Parathyroid adenoma (tissue), 2 donors: ENCODE results near the gene KRT36.

Experiments
- H2AFZ ChIP-seq: fragments of 300-600 bp; sonication (generic); one replicate; pipeline ENCODE4 v1.7.0; 2017; ENCODE audit warnings: antibody characterized with exemption, mild to moderate bottlenecking
- H3K27ac ChIP-seq: fragments of 300-600 bp; sonication (generic); one replicate; pipeline ENCODE4 v1.7.0; 2017
- H3K27me3 ChIP-seq: fragments of 300-600 bp; sonication (generic); one replicate; pipeline ENCODE4 v1.7.0; 2017; ENCODE audit warnings: low read length; ENCODE audit not compliant: control insufficient read depth, insufficient read depth
- H3K36me3 ChIP-seq: fragments of 300-600 bp; sonication (generic); one replicate; pipeline ENCODE4 v1.7.0; 2017; ENCODE audit warnings: low read length; ENCODE audit not compliant: control insufficient read depth, insufficient read depth
- H3K4me1 ChIP-seq: fragments of 300-600 bp; sonication (generic); one replicate; pipeline ENCODE4 v1.7.0; 2017; ENCODE audit warnings: control low read depth
- H3K4me2 ChIP-seq: fragments of 300-600 bp; sonication (generic); one replicate; pipeline ENCODE4 v1.7.0; 2017; ENCODE audit warnings: low read length
- H3K4me3 ChIP-seq: fragments of 300-600 bp; sonication (generic); one replicate; pipeline ENCODE4 v1.7.0; 2017; ENCODE audit warnings: low read depth, low read length
- H3K79me2 ChIP-seq: fragments of 300-600 bp; sonication (generic); one replicate; pipeline ENCODE4 v1.7.0; 2017; ENCODE audit warnings: control low read depth
- H3K9ac ChIP-seq: fragments of 300-600 bp; sonication (generic); one replicate; pipeline ENCODE4 v1.7.0; 2017; ENCODE audit warnings: mild to moderate bottlenecking
- H3K9me3 ChIP-seq: fragments of 300-600 bp; sonication (generic); one replicate; pipeline ENCODE4 v1.7.0; 2017; ENCODE audit warnings: low read length; ENCODE audit not compliant: control insufficient read depth
- CTCF ChIP-seq: fragments of 300-600 bp; sonication (generic); IDR thresholded peaks from one replicate; pipeline ENCODE4 v1.7.0; 2017; ENCODE audit warnings: antibody characterized with exemption, mild to moderate bottlenecking
- donor health status: primary hyperparathyroidism.

The KRT36 gene

GRCh38 chr17:41442739-41443138 is 47.0 kb downstream of the KRT36 start:
- Histone ChIP-seq H3K9me3 (no peaks in the 10 kb centered on the region), H3K4me3 (no peak overlapping the region), H2AFZ (no peak overlapping the region), H3K4me2 (no peak overlapping the region), H3K4me1 (no peaks in the 10 kb centered on the region), H3K9ac (no peak overlapping the region), H3K27ac (no peak overlapping the region), H3K36me3 (no peaks in the 10 kb centered on the region), H3K27me3 (no peaks in the 10 kb centered on the region), H3K79me2 (no peaks in the 10 kb centered on the region)
- TF ChIP-seq CTCF, result no peak

- TF ChIP-seq CTCF, result no peak
- Histone ChIP-seq H3K4me2 (no peak within 1 kb of the TSS), H3K9me3 (no peaks in the 10 kb centered on the region), H3K4me1 (no peaks in the 10 kb centered on the region), H3K79me2 (no peaks in the 10 kb centered on the region), H2AFZ (no peak within 1 kb of the TSS), H3K27me3 (no peaks in the 10 kb centered on the region), H3K4me3 (no peak within 1 kb of the TSS), H3K27ac (no peak within 1 kb of the TSS), H3K36me3 (no peaks in the 10 kb centered on the region), H3K9ac (no peak within 1 kb of the TSS)
These were observed 49.1 kb downstream of the KRT36 start, which contains the start of gene KRT38 for GRCh38 chr17:41440531-41441033. KRT38 (minus strand) TSS chr17:41440983; CDS start chr17:41440921, 62 bp downstream.

GRCh38 chr17:41439375-41439774 is 50.3 kb downstream of the KRT36 start:
- no peaks in the 10 kb centered on the region for H3K4me1 ChIP-seq
- no peaks in the 10 kb centered on the region for H3K79me2 ChIP-seq
- no peak for TF ChIP-seq CTCF
- H3K36me3 ChIP-seq, result no peaks in the 10 kb centered on the region
- H3K27ac ChIP-seq, result no peak overlapping the region
- no peaks in the 10 kb centered on the region for H3K9me3 ChIP-seq
- H3K27me3 ChIP-seq, result no peaks in the 10 kb centered on the region
- no peak overlapping the region for H3K4me3 ChIP-seq
- H2AFZ ChIP-seq, result no peak overlapping the region
- no peak overlapping the region for H3K9ac ChIP-seq
- H3K4me2 ChIP-seq, result no peak overlapping the region

- Histone ChIP-seq H3K4me2 (no peak overlapping the region), H3K79me2 (no peaks in the 10 kb centered on the region), H3K9me3 (no peaks in the 10 kb centered on the region), H3K36me3 (no peaks in the 10 kb centered on the region), H3K9ac (no peak overlapping the region), H2AFZ (no peak overlapping the region), H3K27ac (no peak overlapping the region), H3K4me3 (no peak overlapping the region), H3K27me3 (no peaks in the 10 kb centered on the region), H3K4me1 (no peaks in the 10 kb centered on the region)
- TF ChIP-seq CTCF, result no peak
These were observed 51.9 kb downstream of the KRT36 start for GRCh38 chr17:41437769-41438168.

GRCh38 chr17:41437254-41437653 is 52.5 kb downstream of the KRT36 start:
- Histone ChIP-seq H3K4me3 (no peak overlapping the region), H3K9me3 (no peaks in the 10 kb centered on the region), H2AFZ (no peak overlapping the region), H3K79me2 (no peaks in the 10 kb centered on the region), H3K27me3 (no peaks in the 10 kb centered on the region), H3K36me3 (no peaks in the 10 kb centered on the region), H3K27ac (no peak overlapping the region), H3K4me2 (no peak overlapping the region), H3K4me1 (no peaks in the 10 kb centered on the region), H3K9ac (no peak overlapping the region)
- TF ChIP-seq CTCF, result no peak
